Measurements from ENCODE around the gene ELN. TPM values are rescaled to one million over a fixed set of nuclear protein-coding genes. Genes with fewer than 3 reads are reported as not detected.

The ELN gene
- total and polyA plus RNA-seq, 2 experiments from 2014 or later = 539 to 698 TPM

- no peaks in the 10 kb centered on the region for H3F3A ChIP-seq (ENCODE audit: insufficient read depth)
- no peak for TF ChIP-seq EZH2phosphoT487 (IDR thresholded peaks at IDR 0.05; ENCODE audit: insufficient read depth, low read depth)
- TF ChIP-seq EZH2 (IDR thresholded peaks at IDR 0.05; ENCODE audit: insufficient read depth, poor library complexity, severe bottlenecking) = no peak
- DNase-seq = no peak
- in situ Hi-C loops (cut with MboI) = no loop called here
- no peak overlapping the region for H2AFZ ChIP-seq
- H4K20me1 ChIP-seq (ENCODE audit: insufficient read depth) = no peaks in the 10 kb centered on the region
- H3K36me3 ChIP-seq (ENCODE audit: low read depth) = no peaks in the 10 kb centered on the region
- H3K9me3 ChIP-seq (ENCODE audit: low read depth) = no peaks in the 10 kb centered on the region
- H3K27ac ChIP-seq = no peak overlapping the region
- WGBS, 2 experiments (ENCODE audit: low coverage in 1 of 2, low lambda C conversion rate in 2 of 2, missing lambda C conversion rate in 2 of 2) = 69 to 81% methylated on average over 4 of the region's 4 CpGs
- H3K79me2 ChIP-seq (ENCODE audit: insufficient read depth) = no peaks in the 10 kb centered on the region
- no peak overlapping the region for H3K4me3 ChIP-seq
- H3K9ac ChIP-seq = no peak overlapping the region
- H3K4me2 ChIP-seq (ENCODE audit: unreplicated experiment) = no peak overlapping the region
- H3K27me3 ChIP-seq (replicated peaks; ENCODE audit: insufficient read depth) = no peaks in the 10 kb centered on the region
- no peaks in the 10 kb centered on the region for H3K9me2 ChIP-seq (ENCODE audit: insufficient read depth)
- peaks cover 12% of the 10 kb centered on the region for H3K4me1 ChIP-seq (ENCODE audit: insufficient read depth)
Observed at GRCh38 chr7:74001150-74001494, 26.9 kb upstream of the ELN start.

GRCh38 chr7:74002474-74003017 is 25.4 kb upstream of the ELN start:
- DNase-seq = peak; percentile 78
- H2AFZ ChIP-seq = no peak overlapping the region
- peak overlapping the region; percentile 33; the same call in 1 of the 2 replicates for H3K9ac ChIP-seq
- H3K36me3 ChIP-seq (ENCODE audit: low read depth) = no peaks in the 10 kb centered on the region
- H3K27me3 ChIP-seq (replicated peaks; ENCODE audit: insufficient read depth) = no peaks in the 10 kb centered on the region
- in situ Hi-C loops (cut with MboI) = no loop called here
- H3F3A ChIP-seq (ENCODE audit: insufficient read depth) = no peaks in the 10 kb centered on the region
- H4K20me1 ChIP-seq (ENCODE audit: insufficient read depth) = no peaks in the 10 kb centered on the region
- H3K9me2 ChIP-seq (ENCODE audit: insufficient read depth) = no peaks in the 10 kb centered on the region
- H3K4me3 ChIP-seq = no peak overlapping the region
- H3K4me1 ChIP-seq (ENCODE audit: insufficient read depth) = peaks cover 12% of the 10 kb centered on the region
- H3K27ac ChIP-seq = peak overlapping the region; percentile 52
- TF ChIP-seq EZH2phosphoT487 (IDR thresholded peaks at IDR 0.05; ENCODE audit: insufficient read depth, low read depth) (no peak), EZH2 (IDR thresholded peaks at IDR 0.05; ENCODE audit: insufficient read depth, poor library complexity, severe bottlenecking) (no peak)
- H3K4me2 ChIP-seq (ENCODE audit: unreplicated experiment) = no peak overlapping the region
- 53 to 68% methylated on average over 16 of the region's 16 CpGs for WGBS, 2 experiments (ENCODE audit: low coverage in 1 of 2, low lambda C conversion rate in 2 of 2, missing lambda C conversion rate in 2 of 2)
- no peaks in the 10 kb centered on the region for H3K79me2 ChIP-seq (ENCODE audit: insufficient read depth)
- no peaks in the 10 kb centered on the region for H3K9me3 ChIP-seq (ENCODE audit: low read depth)

- WGBS, 2 experiments (ENCODE audit: low coverage in 1 of 2, low lambda C conversion rate in 2 of 2, missing lambda C conversion rate in 2 of 2) = 86 to 91% methylated on average over 8 of the region's 8 CpGs
- in situ Hi-C loops (cut with MboI) = no loop called here
- no peak overlapping the region for H3K27ac ChIP-seq
Observed at GRCh38 chr7:74003621-74004020, 24.4 kb upstream of the ELN start.

GRCh38 chr7:74006032-74006431 is 21.9 kb upstream of the ELN start:
- no peaks in the 10 kb centered on the region for H3K4me1 ChIP-seq (ENCODE audit: insufficient read depth)
- no peak overlapping the region for H3K4me2 ChIP-seq (ENCODE audit: unreplicated experiment)
- no peaks in the 10 kb centered on the region for H4K20me1 ChIP-seq (ENCODE audit: insufficient read depth)
- H3K9me2 ChIP-seq (ENCODE audit: insufficient read depth) = no peaks in the 10 kb centered on the region
- 67 to 79% methylated on average over 5 of the region's 5 CpGs for WGBS, 2 experiments (ENCODE audit: low coverage in 1 of 2, low lambda C conversion rate in 2 of 2, missing lambda C conversion rate in 2 of 2)
- H3K9ac ChIP-seq = no peak overlapping the region
- H3K9me3 ChIP-seq (ENCODE audit: low read depth) = no peaks in the 10 kb centered on the region
- no peaks in the 10 kb centered on the region for H3F3A ChIP-seq (ENCODE audit: insufficient read depth)
- no peaks in the 10 kb centered on the region for H3K27me3 ChIP-seq (replicated peaks; ENCODE audit: insufficient read depth)
- no peaks in the 10 kb centered on the region for H3K79me2 ChIP-seq (ENCODE audit: insufficient read depth)
- no peak overlapping the region for H3K4me3 ChIP-seq
- H2AFZ ChIP-seq = no peak overlapping the region
- H3K27ac ChIP-seq = no peak overlapping the region
- TF ChIP-seq EZH2 (IDR thresholded peaks at IDR 0.05; ENCODE audit: insufficient read depth, poor library complexity, severe bottlenecking) (no peak), EZH2phosphoT487 (IDR thresholded peaks at IDR 0.05; ENCODE audit: insufficient read depth, low read depth) (no peak)
- no peaks in the 10 kb centered on the region for H3K36me3 ChIP-seq (ENCODE audit: low read depth)
- DNase-seq = no peak
- in situ Hi-C loops (cut with MboI) = no loop called here

More at GRCh38 chr7:74003621-74004020, 24.4 kb upstream of the ELN start:
- H3K9me3 ChIP-seq (ENCODE audit: low read depth) = no peaks in the 10 kb centered on the region
- H3K4me3 ChIP-seq = no peak overlapping the region
- no peaks in the 10 kb centered on the region for H3K79me2 ChIP-seq (ENCODE audit: insufficient read depth)
- no peak overlapping the region for H2AFZ ChIP-seq
- peaks cover 12% of the 10 kb centered on the region for H3K4me1 ChIP-seq (ENCODE audit: insufficient read depth)
- no peaks in the 10 kb centered on the region for H3K36me3 ChIP-seq (ENCODE audit: low read depth)
- H3F3A ChIP-seq (ENCODE audit: insufficient read depth) = no peaks in the 10 kb centered on the region
- no peak overlapping the region for H3K9ac ChIP-seq
- H3K9me2 ChIP-seq (ENCODE audit: insufficient read depth) = no peaks in the 10 kb centered on the region
- TF ChIP-seq EZH2 (IDR thresholded peaks at IDR 0.05; ENCODE audit: insufficient read depth, poor library complexity, severe bottlenecking) = no peak
- no peak for TF ChIP-seq EZH2phosphoT487 (IDR thresholded peaks at IDR 0.05; ENCODE audit: insufficient read depth, low read depth)
- H3K4me2 ChIP-seq (ENCODE audit: unreplicated experiment) = no peak overlapping the region
- no peaks in the 10 kb centered on the region for H4K20me1 ChIP-seq (ENCODE audit: insufficient read depth)
- no peaks in the 10 kb centered on the region for H3K27me3 ChIP-seq (replicated peaks; ENCODE audit: insufficient read depth)
- no peak for DNase-seq
